Mesenteric fat pad (tissue), 1 donor: Measurements from ENCODE around the gene ATP10B. TPM values are rescaled to one million over a fixed set of nuclear protein-coding genes. Genes with fewer than 3 reads are reported as not detected.

ENCODE experiments used
- DNase-seq: peaks from one replicate; pipeline ENCODE4 v3.0.0-alpha.2; 2020; ENCODE audit warnings: low spot score
- total RNA-seq: library from RNA; stranded (reverse); fragmentation: NEBNext Ultra II Directional; extraction: Animal tissue kit (Norgen Biotek cat#: 25700); gene quantifications from one replicate; pipeline ENCODE4 v1.2.1, GENCODE V29; 2021
- donor health status: DM: yes; HTN: yes; CAD: no.

The ATP10B gene
- total RNA-seq, 1 donor from 2014 or later, result 0.42 TPM

- no peak for DNase-seq
Observed at GRCh38 chr5:160638161-160638742, 213.8 kb downstream of the ATP10B start.

DNA sequence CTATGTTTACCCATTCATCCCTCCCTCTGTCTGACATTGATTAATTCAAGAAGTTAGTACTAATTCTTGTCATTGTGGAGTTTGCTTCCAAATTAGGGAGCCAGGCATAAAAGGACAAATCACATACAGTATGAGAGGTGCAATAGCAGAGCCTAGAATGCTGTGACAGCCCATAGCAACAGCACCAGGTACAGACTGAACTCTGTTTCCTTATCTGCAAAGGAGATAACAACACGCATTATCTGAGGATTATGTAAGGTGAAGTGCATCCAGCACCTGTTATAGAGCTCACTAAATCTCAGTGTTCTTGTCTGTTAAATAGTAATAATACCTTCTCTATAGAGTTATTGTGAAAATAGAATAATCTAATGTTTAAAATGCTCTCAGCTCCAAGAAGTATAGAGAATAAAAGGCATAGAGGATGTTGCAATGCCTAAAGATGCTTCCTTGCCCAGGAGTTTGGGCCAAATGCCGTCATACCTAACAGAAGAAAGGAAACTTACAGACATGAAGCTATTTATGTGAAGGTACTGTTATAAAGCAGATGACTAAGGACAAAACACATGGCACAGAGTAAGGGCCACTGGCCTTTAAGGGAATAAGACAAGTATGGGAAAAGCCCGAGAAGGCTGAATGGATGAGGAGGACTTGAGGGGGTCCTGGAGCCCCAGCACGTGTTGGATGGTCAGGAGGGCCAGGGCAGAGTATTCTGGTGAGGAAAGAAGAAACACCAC is 214.5 kb downstream of the ATP10B start:
- no peak for DNase-seq

DNA sequence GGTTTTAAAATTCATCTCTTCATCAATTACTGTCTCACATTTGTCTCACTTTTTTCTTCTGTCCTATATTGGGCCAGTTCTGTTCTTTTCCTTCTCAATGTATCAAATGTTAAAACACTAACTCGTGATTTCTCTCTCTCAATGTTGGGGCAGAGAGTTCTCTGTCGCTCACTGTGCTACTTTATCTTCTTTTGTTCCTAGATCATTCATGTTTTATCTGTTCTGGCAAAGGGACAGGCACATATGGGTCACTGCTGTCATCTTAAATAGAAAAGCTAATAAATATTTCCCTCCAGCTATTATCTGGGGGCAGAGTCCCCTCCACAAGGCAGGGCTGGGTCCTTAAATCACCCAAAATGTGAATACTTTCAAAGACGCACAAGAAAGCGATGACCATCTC is 216.3 kb downstream of the ATP10B start:
- no peak for DNase-seq

DNA sequence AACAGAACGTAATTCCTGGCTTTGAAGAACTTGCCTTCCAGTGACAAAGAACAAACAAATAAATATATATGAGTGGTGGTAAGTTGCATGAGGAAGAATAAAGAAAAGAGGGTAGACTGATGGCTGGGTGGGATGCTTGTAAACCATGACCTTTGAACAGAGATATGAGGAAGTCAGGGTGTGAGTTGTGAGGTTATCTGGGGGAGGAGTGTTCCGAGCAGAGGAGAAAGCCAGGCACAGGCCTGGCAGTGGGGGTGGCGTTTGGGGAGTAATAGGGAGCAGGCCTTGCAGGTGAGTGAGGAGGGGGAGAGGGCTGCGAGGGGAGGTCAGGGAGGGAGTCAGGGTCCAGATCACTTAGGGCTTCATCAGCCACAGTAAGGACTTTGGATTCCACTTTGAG is 217.0 kb downstream of the ATP10B start:
- no peak for DNase-seq

- DNase-seq, result no peak
Observed at GRCh38 chr5:160629003-160629402, 223.0 kb downstream of the ATP10B start.

GRCh38 chr5:160628619-160628968 is 223.4 kb downstream of the ATP10B start:
- DNase-seq, result no peak

DNA sequence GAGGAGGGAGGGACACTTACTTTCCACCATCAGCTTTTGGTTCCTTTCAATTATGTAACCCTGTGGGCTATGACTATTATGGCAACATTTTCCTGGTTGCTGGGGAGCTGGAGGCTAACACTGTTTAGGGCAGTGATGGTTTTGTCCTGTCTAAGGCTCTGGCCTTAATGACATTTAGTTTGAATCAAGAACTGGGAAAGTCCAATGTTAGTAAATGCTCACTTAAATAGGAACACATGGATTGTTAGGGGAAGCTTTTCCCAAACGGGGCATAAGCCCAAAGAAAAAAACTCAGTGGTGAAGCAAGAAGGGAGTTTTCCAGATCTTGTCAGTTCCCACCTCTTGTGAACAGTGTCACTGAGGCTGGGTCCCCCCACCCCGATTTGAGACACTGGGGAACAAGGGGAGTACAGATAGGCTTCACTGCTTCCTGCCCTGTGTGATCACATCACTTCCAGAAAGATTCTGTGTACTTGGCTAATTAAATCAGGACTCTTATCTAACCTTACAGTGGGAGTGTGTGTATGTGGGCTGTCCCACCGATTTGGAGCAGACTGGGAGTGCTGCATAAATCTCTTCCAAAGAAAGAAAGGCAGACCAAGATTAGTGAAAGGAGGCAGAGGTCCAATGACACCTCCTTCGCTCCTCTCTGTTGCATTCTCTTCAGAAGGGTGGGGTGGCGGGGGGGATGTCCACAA is 223.9 kb downstream of the ATP10B start:
- no peak for DNase-seq

DNA sequence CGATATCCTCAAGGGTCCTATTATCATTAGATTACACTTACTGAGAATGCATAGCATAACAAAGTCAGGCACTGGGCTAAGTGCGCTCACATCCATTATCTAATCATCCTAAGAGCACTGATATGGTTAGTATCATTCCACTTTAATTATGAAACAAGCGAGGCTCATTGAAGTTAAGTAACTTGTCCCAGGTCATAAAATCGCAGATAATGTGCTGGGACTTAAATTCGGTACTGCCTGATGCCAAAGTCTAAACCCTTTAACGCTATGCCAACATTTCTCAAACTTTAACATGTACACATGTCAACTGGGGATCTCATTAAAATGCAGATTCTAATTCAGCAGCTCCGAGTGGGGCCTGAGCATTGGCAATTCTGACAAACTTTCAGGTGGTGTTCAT is 225.7 kb downstream of the ATP10B start:
- no peak for DNase-seq

DNA sequence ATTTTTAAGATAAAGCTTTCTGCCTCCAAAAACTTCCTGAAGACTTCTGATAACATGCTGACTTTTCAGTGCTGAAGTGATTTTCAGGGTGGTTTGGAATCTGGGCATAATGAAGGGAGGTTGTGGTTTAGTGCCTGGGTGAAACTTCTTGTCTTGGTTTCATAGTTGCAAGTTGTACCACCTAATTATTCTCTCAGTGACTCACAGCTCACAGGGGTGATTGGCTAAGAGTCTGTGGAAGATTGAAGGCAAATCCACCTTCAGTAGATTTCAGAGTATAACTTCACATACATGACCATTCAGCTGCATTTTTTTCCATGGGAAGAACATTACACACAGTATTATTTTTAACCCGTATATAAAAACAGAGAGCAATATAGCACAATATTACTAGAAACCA is 230.5 kb downstream of the ATP10B start:
- DNase-seq, result no peak

- DNase-seq, result no peak
Observed at GRCh38 chr5:160620401-160620800, 231.6 kb downstream of the ATP10B start.

DNA sequence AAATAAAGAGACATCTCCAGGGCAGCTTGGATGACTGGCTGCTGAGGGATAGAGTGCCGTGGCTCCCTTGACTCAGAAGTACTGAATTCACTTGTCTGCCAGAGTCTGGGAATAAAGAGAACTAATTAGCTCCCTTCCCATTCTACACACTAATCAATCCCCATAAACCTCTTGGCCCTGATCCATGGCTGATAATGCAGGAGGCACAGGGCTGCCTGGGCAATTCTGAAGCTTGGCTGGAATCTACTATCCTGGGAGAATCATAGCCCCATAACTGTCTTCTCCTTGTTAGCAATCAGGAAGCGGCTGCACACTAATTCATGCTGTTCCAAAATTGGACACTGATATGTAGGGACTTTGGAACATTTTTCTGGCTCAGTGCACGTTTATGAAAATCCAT is 232.6 kb downstream of the ATP10B start:
- DNase-seq, result no peak

- DNase-seq, result no peak
Observed at GRCh38 chr5:160618286-160618685, 233.7 kb downstream of the ATP10B start.

DNA sequence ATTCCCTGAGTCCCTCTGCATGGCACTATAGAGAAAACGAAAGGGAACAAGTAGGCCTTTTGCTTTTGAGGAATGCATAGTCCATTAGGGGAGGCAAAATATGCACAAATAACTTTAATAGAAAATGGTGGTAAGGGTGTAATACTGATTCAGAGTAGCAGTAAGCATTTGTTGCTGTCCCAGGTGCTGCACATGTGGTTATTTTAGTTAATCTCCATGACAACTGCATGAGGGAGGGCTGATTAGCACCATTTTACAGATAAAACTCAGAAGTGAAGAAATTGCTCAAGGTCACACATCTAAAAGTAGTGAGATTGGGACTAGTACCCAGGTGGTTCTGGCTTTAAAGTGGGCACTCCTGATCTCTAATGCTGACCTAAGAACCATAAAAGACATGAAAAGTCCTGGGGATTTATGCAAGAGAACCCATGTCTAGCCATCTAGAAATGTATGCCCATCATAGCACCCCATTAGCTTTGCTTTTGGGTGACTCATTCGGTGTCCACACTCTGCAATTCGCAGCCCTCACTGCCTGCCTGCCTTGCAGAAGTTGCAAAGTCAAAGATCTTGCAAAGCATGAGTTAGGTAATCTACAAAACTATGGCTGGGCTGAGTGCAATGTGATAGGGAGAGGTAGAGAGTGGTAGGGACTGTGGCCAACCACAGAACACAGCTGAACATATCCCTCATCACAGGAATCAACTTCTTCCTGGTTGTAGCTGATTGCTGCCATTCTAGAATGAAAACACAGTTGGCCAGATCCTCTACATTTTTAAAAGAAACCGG is 235.1 kb downstream of the ATP10B start:
- no peak for DNase-seq

DNA sequence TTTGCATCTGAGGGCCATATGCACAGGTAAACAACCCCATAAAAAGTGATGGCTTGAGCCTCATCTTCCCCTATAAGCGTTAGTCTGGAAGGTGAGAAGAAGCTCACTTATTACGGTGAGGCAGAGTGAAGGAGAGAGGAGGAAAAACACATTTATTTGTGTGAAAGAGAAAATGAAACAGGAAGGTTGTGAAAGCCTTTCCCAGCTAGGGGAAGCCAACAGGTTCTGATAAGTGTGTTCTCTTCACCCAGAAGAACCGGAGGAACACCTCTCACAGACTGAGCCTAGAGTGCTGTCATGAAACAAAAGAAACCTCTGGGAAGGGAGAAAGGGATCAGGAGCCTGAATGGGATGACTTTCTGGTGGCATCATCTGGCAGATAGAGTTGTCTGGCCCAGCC is 237.9 kb downstream of the ATP10B start:
- DNase-seq, result no peak

DNA sequence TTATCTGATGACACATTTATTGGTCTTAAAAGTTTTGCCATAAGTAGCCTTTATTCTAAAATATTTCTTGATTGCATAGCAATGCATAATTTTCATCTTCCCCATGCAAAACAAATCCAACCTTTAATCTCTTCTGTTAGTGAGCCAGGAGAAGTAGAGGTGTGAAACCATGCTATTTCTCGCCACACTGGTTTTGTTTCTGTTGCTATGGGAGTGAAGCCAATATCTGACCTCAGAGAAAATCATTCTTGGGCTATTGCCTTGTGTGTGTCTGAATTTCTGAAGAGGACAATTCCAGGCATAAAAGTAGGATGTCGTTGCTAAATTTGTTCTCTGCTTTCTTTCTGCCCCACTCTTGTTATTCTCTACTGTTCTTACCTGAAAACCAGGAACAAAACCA is 246.7 kb downstream of the ATP10B start:
- DNase-seq, result no peak

- no peak for DNase-seq
Observed at GRCh38 chr5:160604484-160604883, 247.5 kb downstream of the ATP10B start.

DNA sequence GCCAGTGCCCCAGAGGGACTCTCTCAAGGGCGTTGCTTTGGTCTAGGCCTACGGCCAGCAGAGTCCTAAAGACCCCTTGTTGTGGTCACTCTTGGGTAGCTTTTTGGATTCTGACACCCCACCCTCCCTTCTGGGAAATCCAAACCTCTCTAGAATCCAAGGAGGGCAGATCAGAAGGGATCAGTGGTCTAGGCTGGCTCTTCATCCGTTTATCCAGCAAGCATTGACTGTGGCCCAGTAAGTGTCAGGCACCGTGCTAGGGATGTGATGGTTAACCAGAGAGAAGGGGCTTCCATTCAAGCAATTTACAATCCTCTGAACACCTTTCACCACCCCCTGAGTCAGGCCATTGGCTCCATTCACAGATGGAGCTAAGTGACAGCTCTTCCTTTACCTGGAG is 249.3 kb downstream of the ATP10B start:
- no peak for DNase-seq

- DNase-seq, result no peak
Observed at GRCh38 chr5:160601046-160601445, 251.0 kb downstream of the ATP10B start.

DNA sequence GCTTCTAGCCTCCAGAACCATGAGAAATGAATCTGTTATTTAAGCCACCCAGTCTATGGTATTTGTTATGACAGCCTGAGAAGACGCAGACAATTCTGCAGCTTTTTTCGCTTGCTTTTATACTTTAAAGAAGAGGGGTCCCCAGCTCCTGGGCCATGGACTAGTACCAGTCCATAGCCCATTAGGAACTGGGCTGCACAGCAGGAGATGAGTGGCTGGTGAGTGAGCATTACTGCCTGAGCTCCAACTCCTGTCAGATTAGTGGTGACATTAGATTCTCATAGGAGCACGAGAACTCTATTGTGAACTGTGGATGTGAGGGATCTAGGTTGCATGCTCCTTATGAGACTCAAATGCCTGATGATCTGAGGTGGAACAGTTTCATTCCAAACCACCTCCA is 278.7 kb downstream of the ATP10B start:
- DNase-seq, result no peak

- DNase-seq, result no peak
Observed at GRCh38 chr5:160567031-160567705, 284.8 kb downstream of the ATP10B start.

- no peak for DNase-seq
Observed at GRCh38 chr5:160565376-160565775, 286.6 kb downstream of the ATP10B start.
